ENCODE data around the gene DNMBP.

- TF ChIP-seq, protein P1, sequence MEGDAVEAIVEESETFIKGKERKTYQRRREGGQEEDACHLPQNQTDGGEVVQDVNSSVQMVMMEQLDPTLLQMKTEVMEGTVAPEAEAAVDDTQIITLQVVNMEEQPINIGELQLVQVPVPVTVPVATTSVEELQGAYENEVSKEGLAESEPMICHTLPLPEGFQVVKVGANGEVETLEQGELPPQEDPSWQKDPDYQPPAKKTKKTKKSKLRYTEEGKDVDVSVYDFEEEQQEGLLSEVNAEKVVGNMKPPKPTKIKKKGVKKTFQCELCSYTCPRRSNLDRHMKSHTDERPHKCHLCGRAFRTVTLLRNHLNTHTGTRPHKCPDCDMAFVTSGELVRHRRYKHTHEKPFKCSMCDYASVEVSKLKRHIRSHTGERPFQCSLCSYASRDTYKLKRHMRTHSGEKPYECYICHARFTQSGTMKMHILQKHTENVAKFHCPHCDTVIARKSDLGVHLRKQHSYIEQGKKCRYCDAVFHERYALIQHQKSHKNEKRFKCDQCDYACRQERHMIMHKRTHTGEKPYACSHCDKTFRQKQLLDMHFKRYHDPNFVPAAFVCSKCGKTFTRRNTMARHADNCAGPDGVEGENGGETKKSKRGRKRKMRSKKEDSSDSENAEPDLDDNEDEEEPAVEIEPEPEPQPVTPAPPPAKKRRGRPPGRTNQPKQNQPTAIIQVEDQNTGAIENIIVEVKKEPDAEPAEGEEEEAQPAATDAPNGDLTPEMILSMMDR (IDR thresholded peaks at IDR 0.05) = no peak
- peak; percentile 29; the same call in 1 of the 2 replicates for TF ChIP-seq TCF7L2 (IDR thresholded peaks at IDR 0.05; ENCODE audit: low read depth, low read length)
These were observed 15.8 kb upstream of the DNMBP start for GRCh38 chr10:100025576-100025975.

All from Panc1 (cell line).